GM20431 (cell line): Measurements from ENCODE around the gene MSH2.

Experiments used
- in situ Hi-C: fragments of 300-500 bp; cut with MseI, MboI; formaldehyde crosslinking; loops from one replicate; pipeline ENCODE4 v1.15.0; 2020; ENCODE audit warnings: low sequenced_read_pairs; ENCODE audit not compliant: unreplicated experiment

The MSH2 gene

GRCh38 chr2:47504174-47504810, 101.3 kb downstream of the MSH2 start:
- in situ Hi-C loops = no loop called here

- in situ Hi-C loops = no loop called here
Observed at GRCh38 chr2:47506024-47506423, 103.1 kb downstream of the MSH2 start.

GRCh38 chr2:47506436-47506835, 103.5 kb downstream of the MSH2 start:
- in situ Hi-C loops = no loop called here

GRCh38 chr2:47508080-47508479, 105.1 kb downstream of the MSH2 start:
- in situ Hi-C loops = no loop called here

- in situ Hi-C loops = no loop called here
Observed at GRCh38 chr2:47508641-47509040, 105.7 kb downstream of the MSH2 start.

- in situ Hi-C loops = no loop called here
Observed at GRCh38 chr2:47509250-47509649, 106.3 kb downstream of the MSH2 start.

- in situ Hi-C loops = no loop called here
Observed at GRCh38 chr2:47509821-47510385, 106.9 kb downstream of the MSH2 start.

- in situ Hi-C loops = no loop called here
Observed at GRCh38 chr2:47510745-47511144, 107.8 kb downstream of the MSH2 start.

GRCh38 chr2:47512581-47513083, 109.7 kb downstream of the MSH2 start:
- in situ Hi-C loops = no loop called here

- in situ Hi-C loops = no loop called here
Observed at GRCh38 chr2:47513981-47514520, 111.1 kb downstream of the MSH2 start.

- in situ Hi-C loops = no loop called here
Observed at GRCh38 chr2:47516360-47517104, 113.6 kb downstream of the MSH2 start.

GRCh38 chr2:47518497-47519146, 115.7 kb downstream of the MSH2 start:
- in situ Hi-C loops = no loop called here

- in situ Hi-C loops = no loop called here
Observed at GRCh38 chr2:47519147-47519537, 116.2 kb downstream of the MSH2 start.

- in situ Hi-C loops = no loop called here
Observed at GRCh38 chr2:47519604-47520301, 116.8 kb downstream of the MSH2 start.

- in situ Hi-C loops = no loop called here
Observed at GRCh38 chr2:47520302-47520630, 117.3 kb downstream of the MSH2 start.

GRCh38 chr2:47520825-47521665, 118.1 kb downstream of the MSH2 start:
- in situ Hi-C loops = no loop called here

- in situ Hi-C loops = no loop called here
Observed at GRCh38 chr2:47521666-47522285, 118.8 kb downstream of the MSH2 start.

GRCh38 chr2:47525167-47525566, 122.2 kb downstream of the MSH2 start:
- in situ Hi-C loops = no loop called here

- in situ Hi-C loops = no loop called here
Observed at GRCh38 chr2:47528455-47528854, 125.5 kb downstream of the MSH2 start.
